ENCODE results near the gene GARRE1.
"Not testable (repeated sequence)": the region's sequence is repeated elsewhere in the genome, so short reads cannot be mapped to it uniquely, and the experiment has no call there.

Gene GARRE1

DNA sequence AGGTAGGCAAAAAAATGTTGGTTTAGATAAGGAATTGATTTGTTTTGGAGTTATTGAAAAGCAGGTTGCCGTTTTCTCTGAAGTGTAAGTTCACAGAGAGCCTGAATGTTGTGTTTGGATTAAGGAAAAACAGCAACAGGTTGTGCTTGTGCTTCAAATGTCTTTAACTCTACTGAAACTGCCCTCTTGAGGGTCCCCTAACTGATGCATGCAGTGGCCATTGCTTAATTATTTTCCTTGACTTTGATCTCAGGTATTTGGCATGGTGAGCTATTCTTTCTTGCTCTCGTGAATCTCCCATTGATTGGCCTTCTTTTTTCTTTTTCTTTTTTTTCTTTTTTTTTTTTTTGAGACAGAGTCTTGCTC is 3.2 kb downstream of the GARRE1 start:
- no peak for DNase-seq (ENCODE audit: low read depth)

DNA sequence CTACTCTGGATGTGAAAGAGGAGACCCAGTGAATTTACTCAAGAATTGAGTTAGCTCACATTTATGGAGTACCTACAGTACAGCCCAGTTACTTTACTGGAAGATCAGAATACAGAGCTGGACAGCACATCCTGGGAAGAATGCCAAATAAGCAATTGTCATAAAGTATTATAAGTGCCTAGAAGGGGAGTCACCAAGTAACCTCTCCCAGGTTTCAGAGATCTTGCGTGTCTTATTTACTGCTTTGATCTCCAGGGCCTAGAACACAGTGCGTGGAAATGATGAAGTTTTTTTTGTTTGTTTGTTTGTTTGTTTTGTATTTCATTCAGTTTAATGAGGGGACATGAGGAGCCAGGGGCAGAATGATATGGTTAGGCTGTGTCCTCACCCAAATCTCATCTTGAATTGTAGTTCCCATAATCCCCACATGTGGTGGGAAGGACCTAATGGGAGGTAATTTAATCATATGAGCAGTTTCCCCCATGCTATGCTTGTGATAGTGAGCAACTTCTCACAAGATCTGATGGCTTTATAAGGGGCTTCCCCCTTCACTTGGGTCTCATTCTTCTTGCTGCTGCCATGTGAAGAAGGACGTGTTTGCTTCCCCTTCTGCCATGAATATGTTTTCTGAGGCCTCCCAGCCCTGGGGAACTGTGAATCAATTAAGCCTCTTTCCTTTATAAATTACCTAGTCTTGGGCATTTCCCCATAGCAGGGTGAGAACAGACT is 5.2 kb downstream of the GARRE1 start:
- DNase-seq (ENCODE audit: low read depth), result peak; percentile 58

DNA sequence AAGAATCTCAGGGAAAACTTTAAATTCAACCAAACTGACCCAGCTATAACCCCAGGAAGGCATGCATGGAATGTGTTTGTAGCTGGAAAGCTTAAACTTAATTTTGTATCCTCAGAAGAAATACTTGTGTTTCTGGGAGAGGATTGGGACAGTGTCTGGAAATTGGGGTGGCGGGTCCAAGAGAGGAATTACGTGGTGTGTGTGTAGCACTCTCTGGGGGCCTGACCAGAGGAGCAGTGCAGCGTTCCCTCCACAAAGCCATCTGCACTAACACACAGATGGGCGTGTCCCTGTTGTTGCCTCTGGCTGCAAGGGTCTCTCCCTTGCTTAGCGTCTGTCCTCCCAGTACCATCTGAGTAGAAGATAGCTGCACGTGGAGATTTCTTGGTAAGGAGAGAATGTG is 6.4 kb downstream of the GARRE1 start:
- peak; percentile 54 for DNase-seq (ENCODE audit: low read depth)

DNA sequence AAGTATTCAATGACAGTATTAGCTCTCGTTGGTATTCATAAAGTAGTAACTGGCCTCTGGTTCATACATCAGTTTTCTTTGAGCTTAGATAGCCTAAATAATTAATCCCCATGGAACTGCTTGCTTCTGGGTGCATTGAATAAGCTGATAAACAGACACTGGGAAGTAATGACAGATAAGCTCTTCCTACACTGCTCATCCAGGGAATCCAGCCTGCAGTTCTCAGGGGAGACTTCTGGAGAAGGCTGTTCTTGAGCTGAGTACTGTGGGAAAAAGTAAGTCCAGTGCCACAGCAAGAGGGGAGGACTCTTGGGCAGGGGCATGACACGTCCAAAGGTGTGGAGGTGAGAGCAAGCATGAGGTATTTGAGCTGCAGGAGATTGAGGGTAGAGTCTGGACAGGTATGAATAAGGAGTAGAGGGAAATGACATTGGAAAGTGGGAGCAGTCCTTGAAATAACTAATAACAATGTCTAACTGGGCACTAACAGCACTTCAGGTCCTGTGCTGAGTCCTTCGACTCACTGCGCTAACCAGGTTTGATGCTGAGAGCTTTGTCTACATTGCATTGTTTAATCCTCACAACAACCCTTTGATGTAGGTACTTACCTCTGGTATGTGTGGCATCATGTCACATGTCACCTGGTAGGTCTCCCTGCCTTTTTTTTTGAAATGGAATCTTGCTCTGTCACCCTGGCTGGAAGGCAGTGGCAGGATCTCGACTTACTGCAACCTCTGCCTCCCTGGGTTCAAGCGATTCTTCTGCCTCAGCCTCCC is 7.2 kb downstream of the GARRE1 start:
- DNase-seq (ENCODE audit: low read depth), result no peak

GRCh38 chr19:34263745-34264237 is 9.4 kb downstream of the GARRE1 start:
- no peak for DNase-seq (ENCODE audit: low read depth)

- no peak for DNase-seq (ENCODE audit: low read depth)
These were observed 10.9 kb downstream of the GARRE1 start for GRCh38 chr19:34265221-34265650.

DNA sequence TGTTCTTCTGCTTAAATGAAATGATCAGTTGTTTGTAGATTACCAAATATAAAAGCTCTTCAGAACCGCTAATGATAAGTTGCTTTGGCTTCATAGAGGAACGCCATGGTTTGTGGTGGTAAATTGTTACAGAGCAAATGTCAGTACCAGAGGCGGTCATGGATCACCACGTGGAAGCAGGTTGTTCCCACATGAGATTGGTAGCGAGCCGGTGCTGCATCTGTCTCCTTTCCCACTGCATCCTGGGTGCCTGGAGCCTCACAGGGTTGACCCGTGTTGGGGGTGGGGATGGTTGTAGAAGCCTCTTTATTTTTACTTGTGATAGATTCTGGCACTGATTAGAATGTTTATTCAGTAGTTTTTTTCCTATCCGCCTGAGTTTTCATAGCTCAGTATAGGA is 14.7 kb downstream of the GARRE1 start:
- no peak for DNase-seq (ENCODE audit: low read depth)

GRCh38 chr19:34269489-34269888 is 15.1 kb downstream of the GARRE1 start:
- DNase-seq (ENCODE audit: low read depth), result no peak

GRCh38 chr19:34269968-34270621 is 15.7 kb downstream of the GARRE1 start:
- peak; percentile 72 for DNase-seq (ENCODE audit: low read depth)

DNA sequence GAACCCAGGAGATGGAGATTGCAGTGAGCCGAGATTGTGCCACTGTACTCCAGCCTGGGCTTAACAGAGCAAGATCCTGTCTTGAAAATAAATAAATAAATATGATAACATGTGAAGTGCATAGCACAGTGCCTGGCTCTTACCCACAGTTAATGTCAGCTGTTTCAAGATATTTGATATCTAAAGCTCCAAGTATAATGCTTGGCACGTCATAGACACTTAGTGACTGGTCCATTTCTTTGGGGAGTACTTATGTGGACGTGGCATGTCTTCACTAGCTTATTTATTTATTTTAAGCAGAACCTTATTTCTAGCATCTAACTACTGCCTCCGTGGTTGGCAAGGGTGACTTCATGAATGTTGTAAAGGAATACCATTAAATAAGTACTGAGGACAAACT is 18.8 kb downstream of the GARRE1 start:
- DNase-seq (ENCODE audit: low read depth), result no peak

DNA sequence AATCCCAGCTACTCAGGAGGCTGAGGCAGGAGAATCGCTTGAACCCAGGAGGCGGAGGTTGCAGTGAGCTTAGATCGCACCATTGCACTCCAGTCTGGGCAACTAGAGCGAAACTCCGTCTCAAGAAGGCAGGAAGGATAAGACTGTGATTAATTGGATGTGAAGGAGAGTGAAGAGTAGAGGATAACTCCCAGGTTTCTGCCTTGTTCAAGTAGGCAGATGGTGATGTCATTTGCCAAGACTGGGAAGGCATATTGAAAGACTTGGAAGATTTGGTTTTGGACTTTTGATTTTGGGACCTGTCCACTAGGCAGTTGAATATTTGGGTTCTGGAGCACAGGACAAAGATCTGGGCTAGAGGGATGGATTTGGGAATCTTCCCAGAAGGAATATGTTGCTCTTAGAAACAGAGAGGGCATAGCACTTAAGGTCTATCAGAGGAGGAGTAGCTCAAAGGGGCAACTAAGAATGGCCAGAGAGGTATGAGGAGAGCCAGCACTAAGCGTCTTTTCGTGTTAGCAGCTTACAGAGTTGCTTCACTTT is 20.0 kb downstream of the GARRE1 start:
- DNase-seq (ENCODE audit: low read depth), result no peak

DNA sequence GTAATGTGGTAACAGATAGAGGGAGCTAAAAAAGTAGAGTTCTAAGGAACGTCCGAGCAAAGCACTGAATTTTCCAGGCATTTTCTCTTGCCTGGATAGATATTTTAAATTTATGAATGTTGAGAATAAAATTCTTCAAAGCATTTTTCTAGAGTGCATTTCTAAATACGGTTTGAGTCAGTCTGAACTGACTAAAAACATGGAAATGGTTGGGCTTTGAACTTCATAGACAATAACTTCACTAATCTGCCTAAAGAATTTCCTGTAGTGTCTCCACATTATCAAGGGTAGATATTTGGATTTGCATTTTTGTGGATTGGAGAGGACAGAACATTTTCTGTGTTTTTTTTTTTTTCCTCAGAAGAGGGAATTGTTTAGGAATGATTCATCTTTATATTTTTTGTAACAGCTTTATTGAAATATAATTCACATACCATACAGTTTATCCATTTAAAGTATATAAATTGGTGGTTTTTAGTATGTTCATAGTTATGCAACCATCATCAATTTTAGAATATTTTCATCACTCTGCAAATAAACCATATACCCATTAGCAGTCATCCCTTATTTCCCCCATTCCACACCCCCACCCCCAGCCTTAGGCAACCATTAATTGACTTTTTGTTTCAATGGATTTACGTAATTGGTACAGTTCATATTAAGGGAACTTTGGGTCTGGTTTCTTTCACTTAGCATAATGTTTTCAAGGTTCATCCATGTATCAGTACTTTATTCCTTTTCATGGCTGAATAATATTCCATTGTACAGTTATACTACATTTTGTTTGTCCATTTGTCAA is 20.7 kb downstream of the GARRE1 start:
- DNase-seq (ENCODE audit: low read depth), result peak; percentile 91

DNA sequence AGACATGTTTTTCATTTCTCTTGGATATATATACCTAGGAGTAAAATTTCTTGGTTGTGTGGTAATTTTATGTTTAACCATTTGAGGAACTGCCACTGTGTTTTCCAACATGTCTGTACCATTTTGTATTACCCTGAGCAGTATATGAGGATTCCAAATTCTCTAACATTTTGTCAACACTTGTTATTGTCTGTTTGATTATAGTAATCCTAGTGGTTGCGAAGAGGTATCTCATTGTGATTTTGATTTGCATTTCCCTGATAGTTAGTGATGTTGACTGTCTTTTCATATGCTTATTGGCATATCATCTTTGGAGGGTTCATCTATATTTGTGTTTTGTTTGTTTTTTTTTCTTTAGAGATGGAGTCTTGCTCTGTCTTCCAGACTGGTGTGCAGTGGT is 21.4 kb downstream of the GARRE1 start:
- no peak for DNase-seq (ENCODE audit: low read depth)

GRCh38 chr19:34276614-34277013 is 22.3 kb downstream of the GARRE1 start:
- no peak for DNase-seq (ENCODE audit: low read depth)

GRCh38 chr19:34277244-34277643 is 22.9 kb downstream of the GARRE1 start:
- DNase-seq (ENCODE audit: low read depth), result no peak

- DNase-seq (ENCODE audit: low read depth), result no peak
These were observed 24.4 kb downstream of the GARRE1 start for GRCh38 chr19:34278783-34279182.

GRCh38 chr19:34281444-34281843 is 27.1 kb downstream of the GARRE1 start:
- not testable (repeated sequence) for DNase-seq (ENCODE audit: low read depth)

GRCh38 chr19:34282611-34283519 is 28.5 kb downstream of the GARRE1 start:
- no peak for DNase-seq (ENCODE audit: low read depth)

DNA sequence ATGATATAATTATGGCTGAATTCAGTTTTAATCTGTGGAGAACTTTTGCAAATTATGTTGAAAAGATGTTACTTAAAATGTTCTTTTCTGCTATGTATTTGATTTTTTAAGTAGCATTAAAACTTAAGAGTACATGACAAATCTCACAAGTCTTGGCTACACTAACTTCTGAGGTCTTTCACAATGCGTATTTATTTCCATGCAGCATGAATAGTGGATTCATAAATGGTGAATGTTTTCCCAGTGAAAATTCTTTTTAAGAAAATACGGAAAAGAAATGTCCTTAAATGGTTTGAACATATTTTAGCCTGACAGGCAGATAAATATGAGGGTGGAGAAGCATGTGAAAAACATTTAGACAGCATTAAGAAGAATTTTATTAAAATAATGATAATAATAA is 30.2 kb downstream of the GARRE1 start:
- no peak for DNase-seq (ENCODE audit: low read depth)

- DNase-seq (ENCODE audit: low read depth), result no peak
These were observed 33.3 kb downstream of the GARRE1 start for GRCh38 chr19:34287662-34288140.

- DNase-seq (ENCODE audit: low read depth), result no peak
These were observed 34.0 kb downstream of the GARRE1 start for GRCh38 chr19:34288381-34288780.

Measured in iris pigment epithelial cell (primary cell).